HepG2 (cell line): ENCODE measurements around the gene AOX1. TPM values are rescaled to one million over a fixed set of nuclear protein-coding genes. Genes with fewer than 3 reads are reported as not detected.
A peak's percentile ranks its signal among the peaks of the same experiment; 100 is the strongest.

Source experiments
- CREBL2 ChIP-seq: sonication (generic); formaldehyde crosslinking; IDR thresholded peaks from 2 replicates; pipeline ENCODE4 v1.8.1; 2023; ENCODE audit warnings: missing genetic modification reagents, mild to moderate bottlenecking, borderline replicate concordance
- E2F1 ChIP-seq: sonication (generic); formaldehyde crosslinking; IDR thresholded peaks from 2 replicates; pipeline ENCODE4 v1.5.0; 2020; ENCODE audit warnings: missing genetic modification reagents
- HNRNPL ChIP-seq: fragments of 200-400 bp; formaldehyde crosslinking; IDR thresholded peaks from 2 replicates; pipeline ENCODE4 v1.6.1; 2017; ENCODE audit warnings: mild to moderate bottlenecking, low read depth, low read length
- ISL2 ChIP-seq: sonication (generic); formaldehyde crosslinking; IDR thresholded peaks from 2 replicates; pipeline ENCODE4 v1.5.0; 2020; ENCODE audit warnings: missing genetic modification reagents
- JUN ChIP-seq: sonication (generic); formaldehyde crosslinking; IDR thresholded peaks from 2 replicates; pipeline ENCODE4 v1.4.0; 2020; ENCODE audit warnings: mild to moderate bottlenecking, missing genetic modification reagents
- MXD4 ChIP-seq: IDR thresholded peaks from 2 replicates; pipeline ENCODE4 v1.6.1; 2016; ENCODE audit warnings: mild to moderate bottlenecking, missing biosample characterization, missing genetic modification reagents
- REPIN1 ChIP-seq: sonication (generic); formaldehyde crosslinking; IDR thresholded peaks from 2 replicates; pipeline ENCODE4 v1.8.0; 2022; ENCODE audit warnings: missing genetic modification reagents, low read depth, mild to moderate bottlenecking, borderline replicate concordance
- SMAD3 ChIP-seq: sonication (generic); formaldehyde crosslinking; IDR thresholded peaks from 2 replicates; pipeline ENCODE4 v1.4.0; 2020; ENCODE audit warnings: missing genetic modification reagents
- SP2 ChIP-seq: sonication (generic); formaldehyde crosslinking; IDR thresholded peaks from 2 replicates; pipeline ENCODE4 v1.5.1; 2020; ENCODE audit warnings: mild to moderate bottlenecking, missing genetic modification reagents
- TARDBP ChIP-seq: sonication (generic); formaldehyde crosslinking; IDR thresholded peaks from 2 replicates; pipeline ENCODE4 v1.8.0; 2022; ENCODE audit warnings: mild to moderate bottlenecking, missing genetic modification reagents
- ZNF329 ChIP-seq: sonication (generic); formaldehyde crosslinking; IDR thresholded peaks from 2 replicates; pipeline ENCODE4 v1.9.0; 2021; ENCODE audit warnings: low read depth, mild to moderate bottlenecking, missing genetic modification reagents
- ZNF430 ChIP-seq: sonication (generic); formaldehyde crosslinking; IDR thresholded peaks from 2 replicates; pipeline ENCODE4 v1.9.0; 2021; ENCODE audit warnings: mild to moderate bottlenecking, missing genetic modification reagents
- ZNF530 ChIP-seq: sonication (generic); formaldehyde crosslinking; IDR thresholded peaks from 2 replicates; pipeline ENCODE4 v1.5.0; 2020; ENCODE audit warnings: low read depth, mild to moderate bottlenecking, missing genetic modification reagents
- ZNF564 ChIP-seq: sonication (generic); formaldehyde crosslinking; IDR thresholded peaks from 2 replicates; pipeline ENCODE4 v1.8.1; 2023; ENCODE audit warnings: mild to moderate bottlenecking, missing genetic modification reagents
- ZNF83 ChIP-seq: sonication (generic); formaldehyde crosslinking; IDR thresholded peaks from 2 replicates; pipeline ENCODE4 v1.4.0; 2020; ENCODE audit warnings: missing genetic modification reagents, mild to moderate bottlenecking, borderline replicate concordance
- polyA plus RNA-seq, 8 experiments: library from polyadenylated mRNA; depleted of rRNA in 3 of 8; stranded (reverse) in 7 of 8; unstranded in 1 of 8; fragments of >200 nt; fragmentation: Illumina TruSeq in 4 of 8; extraction: Trizol in 4 of 8; gene quantifications; 2 replicates each; pipeline versions ENCODE4 v1.2.1 to v1.2.3, GENCODE V29; 2011 to 2016; ENCODE audit warnings: low read depth in 4 of 8, missing spikeins in 1 of 8, mixed read lengths in 1 of 8; ENCODE audit not compliant: insufficient read depth in 1 of 8
- total RNA-seq, 5 experiments: library from RNA; depleted of rRNA; stranded (reverse); fragments of >200 nt; fragmentation: Illumina TruSeq; extraction: Trizol; gene quantifications; 2 replicates each; pipeline ENCODE4 v1.2.3, GENCODE V29; 2016; ENCODE audit warnings: low read depth in 1 of 5
- TF ChIP-seq, protein P1 (sequence below): sonication (generic); formaldehyde crosslinking; IDR thresholded peaks from 2 replicates; pipeline ENCODE4 v1.9.0; 2021; ENCODE audit warnings: missing genetic modification reagents, mild to moderate bottlenecking, borderline replicate concordance
- TF ChIP-seq, protein P2 (sequence below), 2 experiments: fragments of 450-650 bp in 1 of 2; sonication (generic) in 1 of 2; formaldehyde crosslinking in 1 of 2; IDR thresholded peaks; 2 replicates each; pipeline versions ENCODE4 v1.6.1 to v1.8.0; 2016 to 2022; ENCODE audit warnings: antibody characterized with exemption in 1 of 2, mild to moderate bottlenecking in 1 of 2, missing genetic modification reagents in 1 of 2

AOX1 gene
- total and polyA plus RNA-seq, 2 of the 13 experiments (the other 11 are each of a cell fraction or from before 2014, with no cell fraction given), result 9.2 to 18.0 TPM

GRCh38 chr2:200713003-200713703, 127.3 kb downstream of the AOX1 start (continued):
- TF ChIP-seq SMAD3 (CRISPR knock-in tag), result peak; percentile 81; the same call in 1 of the 2 replicates
- TF ChIP-seq, protein P1, sequence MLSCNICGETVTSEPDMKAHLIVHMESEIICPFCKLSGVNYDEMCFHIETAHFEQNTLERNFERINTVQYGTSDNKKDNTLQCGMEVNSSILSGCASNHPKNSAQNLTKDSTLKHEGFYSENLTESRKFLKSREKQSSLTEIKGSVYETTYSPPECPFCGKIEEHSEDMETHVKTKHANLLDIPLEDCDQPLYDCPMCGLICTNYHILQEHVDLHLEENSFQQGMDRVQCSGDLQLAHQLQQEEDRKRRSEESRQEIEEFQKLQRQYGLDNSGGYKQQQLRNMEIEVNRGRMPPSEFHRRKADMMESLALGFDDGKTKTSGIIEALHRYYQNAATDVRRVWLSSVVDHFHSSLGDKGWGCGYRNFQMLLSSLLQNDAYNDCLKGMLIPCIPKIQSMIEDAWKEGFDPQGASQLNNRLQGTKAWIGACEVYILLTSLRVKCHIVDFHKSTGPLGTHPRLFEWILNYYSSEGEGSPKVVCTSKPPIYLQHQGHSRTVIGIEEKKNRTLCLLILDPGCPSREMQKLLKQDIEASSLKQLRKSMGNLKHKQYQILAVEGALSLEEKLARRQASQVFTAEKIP, result no peak
- TF ChIP-seq ISL2 (CRISPR knock-in tag), result peak; percentile 72
- TF ChIP-seq TARDBP (CRISPR knock-in tag), result peak; percentile 82; the same call in 1 of the 2 replicates
- TF ChIP-seq, protein P2, sequence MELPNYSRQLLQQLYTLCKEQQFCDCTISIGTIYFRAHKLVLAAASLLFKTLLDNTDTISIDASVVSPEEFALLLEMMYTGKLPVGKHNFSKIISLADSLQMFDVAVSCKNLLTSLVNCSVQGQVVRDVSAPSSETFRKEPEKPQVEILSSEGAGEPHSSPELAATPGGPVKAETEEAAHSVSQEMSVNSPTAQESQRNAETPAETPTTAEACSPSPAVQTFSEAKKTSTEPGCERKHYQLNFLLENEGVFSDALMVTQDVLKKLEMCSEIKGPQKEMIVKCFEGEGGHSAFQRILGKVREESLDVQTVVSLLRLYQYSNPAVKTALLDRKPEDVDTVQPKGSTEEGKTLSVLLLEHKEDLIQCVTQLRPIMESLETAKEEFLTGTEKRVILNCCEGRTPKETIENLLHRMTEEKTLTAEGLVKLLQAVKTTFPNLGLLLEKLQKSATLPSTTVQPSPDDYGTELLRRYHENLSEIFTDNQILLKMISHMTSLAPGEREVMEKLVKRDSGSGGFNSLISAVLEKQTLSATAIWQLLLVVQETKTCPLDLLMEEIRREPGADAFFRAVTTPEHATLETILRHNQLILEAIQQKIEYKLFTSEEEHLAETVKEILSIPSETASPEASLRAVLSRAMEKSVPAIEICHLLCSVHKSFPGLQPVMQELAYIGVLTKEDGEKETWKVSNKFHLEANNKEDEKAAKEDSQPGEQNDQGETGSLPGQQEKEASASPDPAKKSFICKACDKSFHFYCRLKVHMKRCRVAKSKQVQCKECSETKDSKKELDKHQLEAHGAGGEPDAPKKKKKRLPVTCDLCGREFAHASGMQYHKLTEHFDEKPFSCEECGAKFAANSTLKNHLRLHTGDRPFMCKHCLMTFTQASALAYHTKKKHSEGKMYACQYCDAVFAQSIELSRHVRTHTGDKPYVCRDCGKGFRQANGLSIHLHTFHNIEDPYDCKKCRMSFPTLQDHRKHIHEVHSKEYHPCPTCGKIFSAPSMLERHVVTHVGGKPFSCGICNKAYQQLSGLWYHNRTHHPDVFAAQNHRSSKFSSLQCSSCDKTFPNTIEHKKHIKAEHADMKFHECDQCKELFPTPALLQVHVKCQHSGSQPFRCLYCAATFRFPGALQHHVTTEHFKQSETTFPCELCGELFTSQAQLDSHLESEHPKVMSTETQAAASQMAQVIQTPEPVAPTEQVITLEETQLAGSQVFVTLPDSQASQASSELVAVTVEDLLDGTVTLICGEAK (IDR thresholded peaks at IDR 0.05), result no peak
- TF ChIP-seq, protein P2 (CRISPR knock-in tag; IDR thresholded peaks at IDR 0.05), result no peak
- no peak for TF ChIP-seq SP2 (CRISPR knock-in tag)
- TF ChIP-seq REPIN1 (CRISPR knock-in tag), result no peak
- no peak for TF ChIP-seq HNRNPL
- TF ChIP-seq ZNF430 (CRISPR knock-in tag), result no peak; the same call in 1 of the 2 replicates
- 0 out of 2 replicates have a peak, but pooled peaks have one; percentile 18 for TF ChIP-seq CREBL2 (CRISPR knock-in tag)
- no peak for TF ChIP-seq ZNF564 (CRISPR knock-in tag)
- 0 out of 2 replicates have a peak, but pooled peaks have one; percentile 65 for TF ChIP-seq ZNF83 (CRISPR knock-in tag)
- TF ChIP-seq E2F1 (CRISPR knock-in tag), result peak; percentile 56; the same call in 1 of the 2 replicates
- TF ChIP-seq ZNF530, result no peak
- peak; percentile 53; the same call in 1 of the 2 replicates for TF ChIP-seq JUN (CRISPR knock-in tag)
- no peak for TF ChIP-seq ZNF329
- TF ChIP-seq MXD4 (CRISPR knock-in tag), result peak; percentile 40; the same call in 1 of the 2 replicates
